Measurements from ENCODE around the gene TERT.
"Not testable (repeated sequence)": the region's sequence is repeated elsewhere in the genome, so short reads cannot be mapped to it uniquely, and the experiment has no call there.

TERT gene

GRCh38 chr5:1292846-1293415 is 1.9 kb downstream of the TERT start:
- Histone ChIP-seq H3K4me3 (ENCODE audit: low read depth, low read length) (no peak overlapping the region), H3K9ac (ENCODE audit: low read length) (no peak overlapping the region), H2BK120ac (ENCODE audit: insufficient read depth, low read length, poor library complexity) (no peak overlapping the region), H4K12ac (ENCODE audit: low read depth, low read length) (no peak overlapping the region), H3K4me1 (ENCODE audit: control insufficient read depth in 1 of 2, insufficient read depth in 2 of 2, low read length in 2 of 2) (peaks cover 8 to 12% of the 10 kb centered on the region in 2 experiments), H4K8ac (ENCODE audit: low read depth, low read length) (no peak overlapping the region), H4K91ac (ENCODE audit: low read depth, low read length) (no peak overlapping the region), H3K23ac (ENCODE audit: low read length) (no peak overlapping the region), H3K4ac (ENCODE audit: low read depth, low read length) (no peak overlapping the region), H3K79me2 (ENCODE audit: control insufficient read depth, insufficient read depth, low read length, poor library complexity) (no peaks in the 10 kb centered on the region), H3K27ac (ENCODE audit: low read depth, low read length) (no peak overlapping the region), H3K27me3 (ENCODE audit: insufficient read depth, low read length) (peaks cover 21% of the 10 kb centered on the region), H3K4me2 (ENCODE audit: low read length) (no peak overlapping the region), H3K36me3 (ENCODE audit: control insufficient read depth in 1 of 2, insufficient read depth in 2 of 2, low read length in 2 of 2) (no peaks in the 10 kb centered on the region), H2BK5ac (ENCODE audit: low read depth, low read length, poor library complexity) (no peak overlapping the region), H3K79me1 (ENCODE audit: low read length) (no peaks in the 10 kb centered on the region), H3K14ac (ENCODE audit: low read length) (no peak overlapping the region), H3K18ac (ENCODE audit: low read length) (no peak overlapping the region), H3K9me3 (ENCODE audit: insufficient read depth, low read depth, low read length) (peaks cover 10% of the 10 kb centered on the region), H2BK12ac (ENCODE audit: low read length) (no peak overlapping the region), H2AK5ac (ENCODE audit: low read length) (no peak overlapping the region), H2AFZ (ENCODE audit: insufficient read depth, low read length, poor library complexity) (no peak overlapping the region)
- DNase-seq: no peak
- WGBS (ENCODE audit: extremely low coverage, insufficient coverage, insufficient read length): no CpG with 5 or more reads among the region's 30 CpGs

DNA sequence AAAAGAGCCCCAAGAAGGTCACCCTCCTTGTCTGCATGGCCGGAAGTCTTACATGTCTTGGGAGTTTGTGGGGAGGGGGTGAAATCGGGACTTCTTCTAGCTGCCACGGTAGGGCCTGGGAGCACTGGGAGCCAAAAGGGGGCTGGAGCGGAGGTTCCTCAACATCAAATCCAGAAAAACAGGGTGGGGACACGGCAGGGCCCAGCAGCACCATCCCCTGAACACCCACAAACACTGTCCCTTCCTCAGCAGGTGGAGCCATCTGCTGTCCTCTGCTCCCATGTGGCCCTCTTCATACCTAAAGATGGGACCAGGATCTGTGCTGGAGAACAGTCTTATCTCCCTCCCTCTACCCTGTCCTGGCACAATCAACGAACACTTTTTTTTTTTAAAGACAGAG is 2.7 kb downstream of the TERT start:
- DNase-seq: no peak
- Histone ChIP-seq H3K79me1 (ENCODE audit: low read length) (no peaks in the 10 kb centered on the region), H3K23ac (ENCODE audit: low read length) (no peak overlapping the region), H3K14ac (ENCODE audit: low read length) (no peak overlapping the region), H3K4me3 (ENCODE audit: low read depth, low read length) (no peak overlapping the region), H3K4ac (ENCODE audit: low read depth, low read length) (no peak overlapping the region), H4K8ac (ENCODE audit: low read depth, low read length) (no peak overlapping the region), H3K27me3 (ENCODE audit: insufficient read depth, low read length) (peaks cover 21% of the 10 kb centered on the region), H3K79me2 (ENCODE audit: control insufficient read depth, insufficient read depth, low read length, poor library complexity) (no peaks in the 10 kb centered on the region), H4K12ac (ENCODE audit: low read depth, low read length) (no peak overlapping the region), H3K9ac (ENCODE audit: low read length) (no peak overlapping the region), H4K91ac (ENCODE audit: low read depth, low read length) (no peak overlapping the region), H2AK5ac (ENCODE audit: low read length) (no peak overlapping the region), H2AFZ (ENCODE audit: insufficient read depth, low read length, poor library complexity) (no peak overlapping the region), H3K9me3 (ENCODE audit: insufficient read depth, low read depth, low read length) (peaks cover 9% of the 10 kb centered on the region), H2BK5ac (ENCODE audit: low read depth, low read length, poor library complexity) (no peak overlapping the region), H3K4me1 (ENCODE audit: control insufficient read depth in 1 of 2, insufficient read depth in 2 of 2, low read length in 2 of 2) (peaks cover 8 to 12% of the 10 kb centered on the region in 2 experiments), H2BK12ac (ENCODE audit: low read length) (no peak overlapping the region), H3K4me2 (ENCODE audit: low read length) (no peak overlapping the region), H3K27ac (ENCODE audit: low read depth, low read length) (no peak overlapping the region), H2BK120ac (ENCODE audit: insufficient read depth, low read length, poor library complexity) (no peak overlapping the region), H3K18ac (ENCODE audit: low read length) (no peak overlapping the region), H3K36me3 (ENCODE audit: control insufficient read depth in 1 of 2, insufficient read depth in 2 of 2, low read length in 2 of 2) (no peaks in the 10 kb centered on the region)
- WGBS (ENCODE audit: extremely low coverage, insufficient coverage, insufficient read length): no CpG with 5 or more reads among the region's 6 CpGs

GRCh38 chr5:1291611-1292080 is 3.2 kb downstream of the TERT start:
- DNase-seq: no peak
- Histone ChIP-seq H3K23ac (ENCODE audit: low read length) (no peak overlapping the region), H2BK120ac (ENCODE audit: insufficient read depth, low read length, poor library complexity) (no peak overlapping the region), H3K4me2 (ENCODE audit: low read length) (no peak overlapping the region), H3K9me3 (ENCODE audit: insufficient read depth, low read depth, low read length) (peaks cover 9% of the 10 kb centered on the region), H4K8ac (ENCODE audit: low read depth, low read length) (no peak overlapping the region), H3K4ac (ENCODE audit: low read depth, low read length) (no peak overlapping the region), H3K27ac (ENCODE audit: low read depth, low read length) (no peak overlapping the region), H2BK12ac (ENCODE audit: low read length) (no peak overlapping the region), H2BK5ac (ENCODE audit: low read depth, low read length, poor library complexity) (no peak overlapping the region), H3K18ac (ENCODE audit: low read length) (no peak overlapping the region), H3K9ac (ENCODE audit: low read length) (no peak overlapping the region), H3K4me3 (ENCODE audit: low read depth, low read length) (no peak overlapping the region), H3K27me3 (ENCODE audit: insufficient read depth, low read length) (peaks cover 21% of the 10 kb centered on the region), H3K4me1 (ENCODE audit: control insufficient read depth in 1 of 2, insufficient read depth in 2 of 2, low read length in 2 of 2) (peaks cover 8 to 12% of the 10 kb centered on the region in 2 experiments), H3K79me2 (ENCODE audit: control insufficient read depth, insufficient read depth, low read length, poor library complexity) (no peaks in the 10 kb centered on the region), H4K91ac (ENCODE audit: low read depth, low read length) (no peak overlapping the region), H3K36me3 (ENCODE audit: control insufficient read depth in 1 of 2, insufficient read depth in 2 of 2, low read length in 2 of 2) (no peaks in the 10 kb centered on the region), H4K12ac (ENCODE audit: low read depth, low read length) (no peak overlapping the region), H2AFZ (ENCODE audit: insufficient read depth, low read length, poor library complexity) (no peak overlapping the region), H3K79me1 (ENCODE audit: low read length) (no peaks in the 10 kb centered on the region), H3K14ac (ENCODE audit: low read length) (no peak overlapping the region), H2AK5ac (ENCODE audit: low read length) (no peak overlapping the region)
- no CpG with 5 or more reads among the region's 24 CpGs for WGBS (ENCODE audit: extremely low coverage, insufficient coverage, insufficient read length)

GRCh38 chr5:1290956-1291355 is 3.9 kb downstream of the TERT start:
- not testable (repeated sequence) for H2BK120ac ChIP-seq (ENCODE audit: insufficient read depth, low read length, poor library complexity); DNase-seq; H3K18ac ChIP-seq (ENCODE audit: low read length); H3K14ac ChIP-seq (ENCODE audit: low read length); H2BK5ac ChIP-seq (ENCODE audit: low read depth, low read length, poor library complexity); H2AFZ ChIP-seq (ENCODE audit: insufficient read depth, low read length, poor library complexity); H3K36me3 ChIP-seq (ENCODE audit: control insufficient read depth in 1 of 2, insufficient read depth in 2 of 2, low read length in 2 of 2); H2AK5ac ChIP-seq (ENCODE audit: low read length); H3K9ac ChIP-seq (ENCODE audit: low read length); H4K8ac ChIP-seq (ENCODE audit: low read depth, low read length); H2BK12ac ChIP-seq (ENCODE audit: low read length); H3K23ac ChIP-seq (ENCODE audit: low read length); H3K27ac ChIP-seq (ENCODE audit: low read depth, low read length); H3K4me3 ChIP-seq (ENCODE audit: low read depth, low read length); H3K9me3 ChIP-seq (ENCODE audit: insufficient read depth, low read depth, low read length); H3K79me1 ChIP-seq (ENCODE audit: low read length); H3K79me2 ChIP-seq (ENCODE audit: control insufficient read depth, insufficient read depth, low read length, poor library complexity); H4K12ac ChIP-seq (ENCODE audit: low read depth, low read length); H3K4me2 ChIP-seq (ENCODE audit: low read length); H4K91ac ChIP-seq (ENCODE audit: low read depth, low read length); H3K4ac ChIP-seq (ENCODE audit: low read depth, low read length)
- Histone ChIP-seq H3K27me3 (ENCODE audit: insufficient read depth, low read length) (peaks cover 18% of the 10 kb centered on the region), H3K4me1 (ENCODE audit: control insufficient read depth in 1 of 2, insufficient read depth in 2 of 2, low read length in 2 of 2) (peaks cover 8 to 12% of the 10 kb centered on the region in 2 experiments)
- WGBS (ENCODE audit: extremely low coverage, insufficient coverage, insufficient read length): no CpG with 5 or more reads among the region's 24 CpGs

Measured in trophoblast cell (in vitro differentiated cells and primary cell).